Body of pancreas (tissue), 4 donors: ENCODE results near the gene CACNA1C.

ENCODE experiments used
- POLR2A ChIP-seq, 3 donors: fragments of 450-650 bp; IDR thresholded peaks; one replicate each; pipeline ENCODE4 v1.6.1; 2016; ENCODE audit warnings: antibody characterized with exemption in 3 of 3, mild to moderate bottlenecking in 2 of 3
- TF ChIP-seq, protein P1 (sequence below), 7 experiments: fragments of 450-650 bp in 4 of 7; fragments of 200-600 bp in 3 of 7; sonication (generic) in 3 of 7; IDR thresholded peaks; one replicate each; pipeline ENCODE4 v1.5.1; 2016 to 2019; ENCODE audit warnings: antibody characterized with exemption in 7 of 7

DNA sequence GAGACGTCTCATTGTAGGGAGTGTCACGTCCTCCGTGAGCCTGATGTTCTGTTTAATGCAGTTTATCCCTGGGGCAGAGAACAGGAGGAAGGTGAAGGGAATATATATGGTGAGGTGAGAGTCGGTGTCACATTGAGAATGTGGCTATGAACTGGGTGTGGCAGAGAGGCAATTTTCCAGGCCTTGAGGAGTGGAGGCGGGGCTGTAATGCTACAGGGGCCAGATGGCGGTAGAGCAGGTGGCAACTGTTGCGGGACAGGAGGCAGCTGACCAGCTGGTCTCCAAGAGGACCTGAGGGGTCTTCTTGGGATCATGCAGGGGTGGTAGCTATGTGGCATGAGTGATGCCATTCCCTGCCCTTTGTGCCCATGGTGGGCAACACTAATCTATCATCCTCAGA is 59.6 kb downstream of the CACNA1C start:
- TF ChIP-seq, protein P1, sequence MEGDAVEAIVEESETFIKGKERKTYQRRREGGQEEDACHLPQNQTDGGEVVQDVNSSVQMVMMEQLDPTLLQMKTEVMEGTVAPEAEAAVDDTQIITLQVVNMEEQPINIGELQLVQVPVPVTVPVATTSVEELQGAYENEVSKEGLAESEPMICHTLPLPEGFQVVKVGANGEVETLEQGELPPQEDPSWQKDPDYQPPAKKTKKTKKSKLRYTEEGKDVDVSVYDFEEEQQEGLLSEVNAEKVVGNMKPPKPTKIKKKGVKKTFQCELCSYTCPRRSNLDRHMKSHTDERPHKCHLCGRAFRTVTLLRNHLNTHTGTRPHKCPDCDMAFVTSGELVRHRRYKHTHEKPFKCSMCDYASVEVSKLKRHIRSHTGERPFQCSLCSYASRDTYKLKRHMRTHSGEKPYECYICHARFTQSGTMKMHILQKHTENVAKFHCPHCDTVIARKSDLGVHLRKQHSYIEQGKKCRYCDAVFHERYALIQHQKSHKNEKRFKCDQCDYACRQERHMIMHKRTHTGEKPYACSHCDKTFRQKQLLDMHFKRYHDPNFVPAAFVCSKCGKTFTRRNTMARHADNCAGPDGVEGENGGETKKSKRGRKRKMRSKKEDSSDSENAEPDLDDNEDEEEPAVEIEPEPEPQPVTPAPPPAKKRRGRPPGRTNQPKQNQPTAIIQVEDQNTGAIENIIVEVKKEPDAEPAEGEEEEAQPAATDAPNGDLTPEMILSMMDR (IDR thresholded peaks at IDR 0.05): no peak
- no peak for TF ChIP-seq POLR2A (IDR thresholded peaks at IDR 0.05)
